Cardiac muscle cell (in vitro differentiated cells and primary cell): ENCODE results near the gene CSTPP1. TPM values are rescaled to one million over a fixed set of nuclear protein-coding genes. Genes with fewer than 3 reads are reported as not detected.

Experiments
- DNase-seq, 2 donors: peaks; one replicate each; pipeline versions ENCODE4 v3.0.0 to v3.0.0-alpha.2; 2010 to 2017; ENCODE audit warnings: low read depth in 1 of 2, low spot score in 1 of 2
- H3K27ac ChIP-seq: fragments of 200-600 bp; sonication (generic); 2 replicates; pipeline ENCODE4 v1.5.1; 2016
- H3K27me3 ChIP-seq: fragments of 200-600 bp; sonication (generic); 2 replicates; pipeline ENCODE4 v1.6.0; 2016; ENCODE audit warnings: control low read depth
- H3K36me3 ChIP-seq: fragments of 200-600 bp; sonication (generic); 2 replicates; pipeline ENCODE4 v1.5.1; 2016; ENCODE audit warnings: control low read depth
- H3K4me1 ChIP-seq: fragments of 200-600 bp; sonication (generic); 2 replicates; pipeline ENCODE4 v1.8.1; 2017; ENCODE audit warnings: low read depth, mild to moderate bottlenecking, mixed run types
- H3K4me3 ChIP-seq: fragments of 200-600 bp; sonication (generic); 2 replicates; pipeline ENCODE4 v1.5.1; 2016; ENCODE audit warnings: mild to moderate bottlenecking
- H3K9me3 ChIP-seq: fragments of 200-600 bp; sonication (generic); 2 replicates; pipeline ENCODE4 v1.5.1; 2017; ENCODE audit warnings: low read depth, mild to moderate bottlenecking, control low read depth
- polyA plus RNA-seq: library from polyadenylated mRNA; unstranded; fragments of >200 nt; fragmentation: Nextera tagmentation; extraction: Ambion mirVana; gene quantifications from 2 replicates; pipeline ENCODE4 v1.2.1, GENCODE V29; 2016
- total RNA-seq: library from RNA; depleted of rRNA; stranded (reverse); fragments of >200 nt; gene quantifications from 2 replicates; pipeline ENCODE4 v1.2.3, GENCODE V29; 2016
- TF ChIP-seq, protein P1 (sequence below): IDR thresholded peaks from 2 replicates; pipeline ENCODE4 v1.5.1; 2012; ENCODE audit warnings: low read depth, mild to moderate bottlenecking, low read length

CSTPP1 gene
- total and polyA plus RNA-seq, 2 experiments from 2014 or later: 46.4 to 81.6 TPM

DNA sequence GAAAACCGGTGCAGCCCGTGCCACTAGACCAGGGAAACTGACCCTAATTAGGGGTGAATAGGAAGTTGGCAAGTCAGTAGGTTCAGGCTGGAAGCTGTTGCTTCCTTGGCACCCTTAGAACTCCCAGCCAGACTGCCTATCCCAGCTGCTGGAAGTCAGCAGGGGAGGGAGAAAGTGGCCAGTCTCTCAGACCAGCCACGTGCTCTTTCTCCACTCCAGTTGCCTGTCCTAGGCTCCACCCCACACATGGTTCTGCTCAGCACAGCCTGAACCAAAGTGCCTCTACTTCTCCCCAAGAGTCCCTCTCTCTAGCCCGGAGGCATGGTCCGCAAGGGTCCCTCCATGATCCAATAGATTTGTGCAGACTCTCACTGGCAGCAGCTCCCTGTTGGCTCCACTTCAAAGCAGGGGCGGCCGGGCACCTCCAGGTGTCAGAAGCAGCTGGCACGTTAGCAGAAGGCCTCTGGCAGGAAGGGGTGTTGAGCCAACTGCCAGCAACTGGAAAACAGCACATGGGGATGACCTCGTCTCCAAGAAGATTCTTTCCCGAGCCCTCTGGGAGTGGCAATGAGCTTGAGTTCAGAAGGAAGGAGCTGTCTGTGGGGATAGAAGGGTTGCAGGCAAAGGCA, 212.5 kb downstream of the CSTPP1 start:
- Histone ChIP-seq H3K4me1 (no peaks in the 10 kb centered on the region), H3K27me3 (no peaks in the 10 kb centered on the region), H3K4me3 (no peak overlapping the region), H3K9me3 (no peaks in the 10 kb centered on the region), H3K27ac (no peak overlapping the region), H3K36me3 (no peaks in the 10 kb centered on the region)
- peak in 1 of 2 donors; percentile 21 for DNase-seq
- TF ChIP-seq, protein P1, sequence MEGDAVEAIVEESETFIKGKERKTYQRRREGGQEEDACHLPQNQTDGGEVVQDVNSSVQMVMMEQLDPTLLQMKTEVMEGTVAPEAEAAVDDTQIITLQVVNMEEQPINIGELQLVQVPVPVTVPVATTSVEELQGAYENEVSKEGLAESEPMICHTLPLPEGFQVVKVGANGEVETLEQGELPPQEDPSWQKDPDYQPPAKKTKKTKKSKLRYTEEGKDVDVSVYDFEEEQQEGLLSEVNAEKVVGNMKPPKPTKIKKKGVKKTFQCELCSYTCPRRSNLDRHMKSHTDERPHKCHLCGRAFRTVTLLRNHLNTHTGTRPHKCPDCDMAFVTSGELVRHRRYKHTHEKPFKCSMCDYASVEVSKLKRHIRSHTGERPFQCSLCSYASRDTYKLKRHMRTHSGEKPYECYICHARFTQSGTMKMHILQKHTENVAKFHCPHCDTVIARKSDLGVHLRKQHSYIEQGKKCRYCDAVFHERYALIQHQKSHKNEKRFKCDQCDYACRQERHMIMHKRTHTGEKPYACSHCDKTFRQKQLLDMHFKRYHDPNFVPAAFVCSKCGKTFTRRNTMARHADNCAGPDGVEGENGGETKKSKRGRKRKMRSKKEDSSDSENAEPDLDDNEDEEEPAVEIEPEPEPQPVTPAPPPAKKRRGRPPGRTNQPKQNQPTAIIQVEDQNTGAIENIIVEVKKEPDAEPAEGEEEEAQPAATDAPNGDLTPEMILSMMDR: no peak

DNA sequence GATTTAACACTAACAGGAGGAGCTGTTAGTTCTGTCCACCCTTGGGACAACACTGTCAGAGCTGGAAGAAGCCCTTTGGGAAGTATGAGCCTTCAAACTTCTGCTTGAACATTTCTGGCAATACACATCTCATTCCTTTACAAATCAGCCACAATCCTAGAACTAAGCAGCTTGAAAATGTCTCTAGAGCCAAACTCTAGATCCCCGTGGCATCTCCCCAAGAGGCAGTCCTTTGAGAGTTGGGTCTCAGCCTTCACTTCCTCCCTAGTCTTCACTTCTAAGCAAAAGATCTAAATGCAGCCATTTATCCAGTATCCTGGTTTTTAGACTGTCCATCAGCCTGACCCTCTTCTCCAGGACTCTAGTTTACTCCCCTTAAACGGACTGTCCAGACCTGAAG, 213.2 kb downstream of the CSTPP1 start:
- H3K4me1 ChIP-seq: no peaks in the 10 kb centered on the region
- no peaks in the 10 kb centered on the region for H3K27me3 ChIP-seq
- TF ChIP-seq, protein P1: no peak
- H3K9me3 ChIP-seq: no peaks in the 10 kb centered on the region
- peak in 1 of 2 donors; percentile 32 for DNase-seq
- no peak overlapping the region for H3K4me3 ChIP-seq
- H3K36me3 ChIP-seq: no peaks in the 10 kb centered on the region
- no peak overlapping the region for H3K27ac ChIP-seq

DNA sequence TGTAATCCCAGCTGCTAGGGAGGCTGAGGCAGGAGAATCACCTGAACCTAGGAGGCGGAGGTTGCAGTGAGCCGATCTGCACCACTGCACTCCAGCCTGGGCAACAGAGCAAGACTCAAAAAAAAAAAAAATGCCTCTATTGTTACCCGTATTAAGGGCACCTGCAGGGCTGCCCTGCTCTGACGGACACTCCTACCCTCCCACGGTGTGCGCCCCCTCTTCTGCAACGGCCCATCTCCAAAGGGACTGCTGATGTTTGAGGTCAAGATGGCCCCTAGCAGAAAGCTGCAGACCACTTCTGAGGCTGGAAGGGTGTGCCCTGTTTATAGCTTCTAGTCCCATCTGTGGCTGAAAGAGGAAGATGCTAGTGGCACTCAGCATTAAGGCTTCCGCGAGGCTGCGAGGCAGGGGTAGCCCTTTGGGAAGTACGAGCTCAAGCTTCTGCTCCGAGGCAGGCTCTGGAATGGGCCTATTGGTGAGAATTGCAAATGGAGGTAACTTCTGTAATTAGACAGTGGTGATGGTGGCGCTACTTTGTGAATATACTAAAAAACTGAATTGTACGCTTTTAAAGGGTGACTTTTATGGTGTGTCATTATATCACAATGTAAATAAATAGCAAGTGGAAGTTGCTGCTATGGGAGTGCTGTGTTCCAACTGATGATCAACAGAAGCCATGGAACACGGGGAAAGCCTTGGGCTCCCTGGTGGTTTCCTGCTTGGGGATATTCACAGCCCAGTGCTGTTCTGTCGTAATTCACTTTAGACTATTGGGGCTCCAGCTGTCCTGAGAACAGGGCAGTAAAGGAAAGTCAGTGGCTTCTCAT, 215.8 kb downstream of the CSTPP1 start:
- DNase-seq: no peak
- Histone ChIP-seq H3K36me3 (no peaks in the 10 kb centered on the region), H3K9me3 (no peaks in the 10 kb centered on the region), H3K27ac (peak overlapping the region; percentile 39), H3K4me1 (no peaks in the 10 kb centered on the region), H3K27me3 (no peaks in the 10 kb centered on the region), H3K4me3 (no peak overlapping the region)
- TF ChIP-seq, protein P1: no peak

DNA sequence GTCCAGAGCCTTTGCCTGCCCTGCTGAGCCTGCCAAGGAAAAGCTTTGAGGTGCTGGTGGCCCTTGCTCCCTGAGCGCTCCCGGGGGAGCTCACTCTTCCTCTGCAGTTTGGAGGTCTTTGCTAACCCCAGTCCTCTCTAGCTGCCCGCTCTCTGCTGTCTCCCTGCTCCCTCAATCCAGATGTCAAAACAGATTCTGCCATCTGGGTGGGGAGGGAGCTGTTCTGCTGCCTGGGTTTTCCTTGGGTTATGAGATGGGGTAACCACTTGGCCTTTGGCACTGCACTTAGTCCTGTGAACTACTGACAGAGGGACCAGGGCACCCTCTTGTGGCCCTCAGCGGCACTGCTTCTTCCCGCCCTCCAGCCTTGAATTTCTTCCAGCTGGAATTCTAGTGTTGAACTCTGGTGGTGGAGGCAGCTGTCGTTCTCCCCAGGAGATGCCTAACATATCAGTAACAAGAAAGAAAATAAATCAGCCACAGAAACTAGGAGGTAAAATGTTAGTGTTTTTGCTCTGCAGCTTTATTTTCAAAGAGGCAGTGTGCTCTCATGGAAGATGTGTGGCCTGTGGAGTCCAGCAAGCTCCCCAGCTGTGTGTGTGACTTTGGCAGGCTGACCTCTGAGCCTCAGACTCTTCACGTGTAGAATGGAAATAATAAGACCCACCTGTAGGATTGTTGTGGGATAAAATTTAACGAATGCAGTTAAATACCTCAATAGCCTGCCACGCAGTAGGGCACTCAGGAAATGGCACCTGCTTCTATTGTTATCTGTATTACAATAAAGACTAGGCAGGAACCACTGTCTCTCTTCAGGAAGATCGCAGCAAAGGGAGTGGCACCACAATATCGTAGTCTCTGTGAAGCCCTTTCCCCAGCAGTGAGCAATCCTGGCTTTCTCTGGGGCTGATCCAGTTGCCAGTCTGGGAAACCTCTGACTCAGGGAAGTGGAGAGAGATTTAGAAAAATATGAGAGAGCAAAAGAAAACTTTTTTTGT, 216.7 kb downstream of the CSTPP1 start:
- peak overlapping the region; percentile 39 for H3K27ac ChIP-seq
- DNase-seq: peak; percentile 83 to 87
- TF ChIP-seq, protein P1: peak; percentile 99
- H3K4me3 ChIP-seq: no peak overlapping the region
- no peaks in the 10 kb centered on the region for H3K27me3 ChIP-seq
- H3K36me3 ChIP-seq: no peaks in the 10 kb centered on the region
- H3K9me3 ChIP-seq: no peaks in the 10 kb centered on the region
- H3K4me1 ChIP-seq: no peaks in the 10 kb centered on the region
